ENCODE results near the gene PRPF31. TPM values are rescaled to one million over a fixed set of nuclear protein-coding genes. Genes with fewer than 3 reads are reported as not detected.

The PRPF31 gene
- total RNA-seq, result 58.5 and 66.7 TPM in 2 replicates

GRCh38 chr19:54115109-54116063, at the start of gene PRPF31, which contains the start of gene TFPT:
Gene PRPF31 (plus strand): TSS chr19:54115754. CDS start chr19:54118279, 2,525 bp downstream.
Gene TFPT (minus strand): TSS chr19:54115657. CDS start chr19:54115269, 388 bp downstream.

DNA sequence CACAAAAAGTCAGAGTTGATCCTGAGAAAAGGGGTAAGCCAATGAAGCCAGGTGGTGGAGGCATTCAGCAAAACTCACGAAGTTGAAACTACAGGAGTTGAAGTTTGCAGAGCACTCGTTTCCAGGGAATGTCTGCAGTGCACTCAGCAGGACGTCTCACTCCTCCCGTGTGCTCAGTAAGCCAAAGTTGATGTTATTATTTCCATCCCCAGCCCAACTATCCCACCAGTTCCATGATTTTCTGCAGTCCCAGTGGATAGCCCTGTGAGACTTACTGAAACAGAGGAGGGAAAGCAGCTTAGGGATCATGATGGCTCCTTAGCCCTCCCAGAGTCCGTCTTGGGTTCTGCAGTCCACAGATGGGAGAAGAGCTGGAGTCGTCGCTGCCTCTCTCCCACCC, 34.5 kb upstream of the PRPF31 start, which contains the start of gene TARM1:
TSS of gene TARM1 (minus strand) at position 334 of the 400 bp plus-strand sequence. CDS start at position 309, 25 bp downstream.

GRCh38 chr19:54100561-54100960, 15.0 kb upstream of the PRPF31 start, which contains the start of gene OSCAR:
Gene OSCAR (minus strand): TSS chr19:54100803. CDS start chr19:54100792, 11 bp downstream.

GRCh38 chr19:54102421-54103169, 13.0 kb upstream of the PRPF31 start, which contains the start of gene NDUFA3:
Gene NDUFA3 (plus strand): TSS chr19:54102855. CDS start chr19:54102879, 24 bp downstream.

GRCh38 chr19:54137699-54138488, 22.3 kb downstream of the PRPF31 start, which contains the start of gene CNOT3:
Gene CNOT3 (plus strand): TSS chr19:54137762. CDS start chr19:54142979, 5,217 bp downstream.

GRCh38 chr19:54159352-54160181, 44.0 kb downstream of the PRPF31 start, which contains the start of gene LENG1:
Gene LENG1 (minus strand): TSS chr19:54159721. CDS start chr19:54159695, 26 bp downstream.

GRCh38 chr19:54172471-54173358, 57.2 kb downstream of the PRPF31 start, which contains the start of gene TMC4:
Gene TMC4 (minus strand): TSS chr19:54173160. CDS start chr19:54173117, 43 bp downstream.

Other genes starting within 250 kb of the PRPF31 start
- gene MYADM, start 247.9 kb upstream of the PRPF31 start, total RNA-seq, result 27.1 and 33.0 TPM in 2 replicates
- gene PRKCG, start 233.6 kb upstream of the PRPF31 start, total RNA-seq, result not detected in 2 replicates
- 0.19 TPM in 1 of 2 replicates, not detected in the other for gene CACNG7, start 206.5 kb upstream of the PRPF31 start, total RNA-seq
- 0.29 and 0.33 TPM in 2 replicates for gene CACNG8, start 152.8 kb upstream of the PRPF31 start, total RNA-seq
- gene CACNG6, start 124.1 kb upstream of the PRPF31 start, total RNA-seq, result 1.5 and 2.9 TPM in 2 replicates
- not detected in 2 replicates for gene VSTM1, start 51.9 kb upstream of the PRPF31 start, total RNA-seq
- not detected in 2 replicates for gene TARM1, start 34.4 kb upstream of the PRPF31 start, total RNA-seq
- 0.19 TPM in 1 of 2 replicates, not detected in the other for gene OSCAR, start 15.0 kb upstream of the PRPF31 start, total RNA-seq
- 7.9 and 44.4 TPM in 2 replicates for gene NDUFA3, start 12.9 kb upstream of the PRPF31 start, total RNA-seq
- 18.9 and 24.0 TPM in 2 replicates for gene TFPT, start 97 bp upstream of the PRPF31 start, total RNA-seq
- gene CNOT3, start 22.0 kb downstream of the PRPF31 start, total RNA-seq, result 9.6 and 13.4 TPM in 2 replicates
- gene LENG1, start 44.0 kb downstream of the PRPF31 start, total RNA-seq, result 4.5 and 5.9 TPM in 2 replicates
- not detected in 2 replicates for gene TMC4, start 57.4 kb downstream of the PRPF31 start, total RNA-seq
- gene MBOAT7, start 73.8 kb downstream of the PRPF31 start, total RNA-seq, result 78.7 and 93.7 TPM in 2 replicates
- 62.1 and 68.9 TPM in 2 replicates for gene TSEN34, start 75.6 kb downstream of the PRPF31 start, total RNA-seq
- gene RPS9, start 85.1 kb downstream of the PRPF31 start, total RNA-seq, result 1,549 and 1,933 TPM in 2 replicates
- not detected in 2 replicates for gene LILRB3, start 107.3 kb downstream of the PRPF31 start, total RNA-seq
- not detected in 2 replicates for gene LILRA6, start 127.0 kb downstream of the PRPF31 start, total RNA-seq
- not detected in 2 replicates for gene LILRB5, start 141.5 kb downstream of the PRPF31 start, total RNA-seq
- gene LILRB2, start 165.4 kb downstream of the PRPF31 start, total RNA-seq, result not detected in 2 replicates
- gene LILRA5, start 197.4 kb downstream of the PRPF31 start, total RNA-seq, result not detected in 2 replicates
- gene LILRA4, start 223.4 kb downstream of the PRPF31 start, total RNA-seq, result not detected in 2 replicates
- gene LAIR1, start 249.2 kb downstream of the PRPF31 start, total RNA-seq, result not detected in 2 replicates